WTC11 (cell line): ENCODE results near the gene STK32B. TPM values are rescaled to one million over a fixed set of nuclear protein-coding genes. Genes with fewer than 3 reads are reported as not detected.

Experiments used
- ATAC-seq: fragments of 200-7000 bp; cut with Tn5 transposase; 2 replicates; pipeline ENCODE4 v1.10.0; 2021; ENCODE audit warnings: mild to moderate bottlenecking, moderate library complexity
- CTCF ChIA-PET: fragments of 300-600 bp; sonication (Branson Sonifier 250); formaldehyde crosslinking; loops from one replicate; lab custom pipeline; 2021; ENCODE audit warnings: antibody characterized with exemption; lab: Charles Lee
- POLR2A ChIA-PET: fragments of 350-600 bp; sonication (Branson Sonifier 250); formaldehyde crosslinking; loops from one replicate; lab custom pipeline; 2021; ENCODE audit warnings: antibody characterized with exemption; lab: Charles Lee
- DNase-seq: peaks from one replicate; pipeline ENCODE4 v3.0.0; 2021; ENCODE audit warnings: low spot score
- H3K27ac Mint-ChIP-seq: 2 replicates; pipeline ENCODE4 v1.8.0; 2021; ENCODE audit warnings: mixed read lengths
- H3K27me3 Mint-ChIP-seq: 2 replicates; pipeline ENCODE4 v1.8.0; 2021; ENCODE audit warnings: low read depth, mild to moderate bottlenecking, moderate library complexity, mixed read lengths
- H3K36me3 Mint-ChIP-seq: 2 replicates; pipeline ENCODE4 v1.8.0; 2021; ENCODE audit warnings: mixed read lengths
- H3K4me1 Mint-ChIP-seq: 2 replicates; pipeline ENCODE4 v1.8.0; 2022; ENCODE audit warnings: mixed read lengths
- H3K4me3 Mint-ChIP-seq: 2 replicates; pipeline ENCODE4 v1.8.0; 2021; ENCODE audit warnings: mild to moderate bottlenecking, moderate library complexity, mixed read lengths
- H3K9me3 Mint-ChIP-seq: 2 replicates; pipeline ENCODE4 v1.8.0; 2021; ENCODE audit warnings: mixed read lengths
- AFF4 ChIP-seq: sonication (generic); formaldehyde crosslinking; IDR thresholded peaks from 2 replicates; pipeline ENCODE4 v1.8.1; 2023; ENCODE audit warnings: mild to moderate bottlenecking, missing genetic modification reagents, borderline replicate concordance
- ATF2 ChIP-seq: sonication (generic); formaldehyde crosslinking; IDR thresholded peaks from 2 replicates; pipeline ENCODE4 v1.8.1; 2022; ENCODE audit warnings: low read depth, missing genetic modification reagents, borderline replicate concordance
- CTCF ChIP-seq: fragments of 200-600 bp; IDR thresholded peaks from 2 replicates; pipeline ENCODE4 v1.8.0; 2022; ENCODE audit warnings: antibody characterized with exemption
- E2F4 ChIP-seq: sonication (generic); formaldehyde crosslinking; IDR thresholded peaks from 2 replicates; pipeline ENCODE4 v1.8.1; 2022; ENCODE audit warnings: low read depth, mild to moderate bottlenecking, moderate library complexity, missing genetic modification reagents, borderline replicate concordance
- E2F5 ChIP-seq: sonication (generic); formaldehyde crosslinking; IDR thresholded peaks from 2 replicates; pipeline ENCODE4 v1.8.1; 2022; ENCODE audit warnings: mild to moderate bottlenecking, moderate library complexity, missing genetic modification reagents
- EMX1 ChIP-seq: fragments of 250-450 bp; sonication (Bioruptor Pico); IDR thresholded peaks from 2 replicates; pipeline ENCODE4 v1.8.0; 2021; ENCODE audit warnings: mild to moderate bottlenecking
- ETV6 ChIP-seq: sonication (generic); formaldehyde crosslinking; IDR thresholded peaks from 2 replicates; pipeline ENCODE4 v1.8.1; 2022; ENCODE audit warnings: mild to moderate bottlenecking, missing genetic modification reagents
- FOXJ3 ChIP-seq: sonication (generic); formaldehyde crosslinking; IDR thresholded peaks from 2 replicates; pipeline ENCODE4 v1.9.0; 2021; ENCODE audit warnings: missing genetic modification reagents, mild to moderate bottlenecking, borderline replicate concordance
- GABPB1 ChIP-seq: sonication (generic); formaldehyde crosslinking; IDR thresholded peaks from 2 replicates; pipeline ENCODE4 v1.8.1; 2023; ENCODE audit warnings: mild to moderate bottlenecking, missing genetic modification reagents
- GRHL2 ChIP-seq: fragments of 250-450 bp; sonication (Bioruptor Pico); IDR thresholded peaks from 2 replicates; pipeline ENCODE4 v1.8.0; 2022; ENCODE audit warnings: mild to moderate bottlenecking, moderate library complexity; ENCODE audit not compliant: insufficient replicate concordance, severe bottlenecking
- GTF2I ChIP-seq: fragments of 250-450 bp; sonication (Bioruptor Pico); conservative IDR thresholded peaks from 2 replicates; pipeline ENCODE4 v1.4.0; 2021; ENCODE audit warnings: mild to moderate bottlenecking
- HMGA2 ChIP-seq: fragments of 250-450 bp; sonication (Bioruptor Pico); IDR thresholded peaks from 2 replicates; pipeline ENCODE4 v1.4.0; 2021; ENCODE audit warnings: mild to moderate bottlenecking, moderate library complexity
- MLX ChIP-seq: sonication (generic); formaldehyde crosslinking; IDR thresholded peaks from 2 replicates; pipeline ENCODE4 v1.8.1; 2023; ENCODE audit warnings: mild to moderate bottlenecking, missing genetic modification reagents, moderate library complexity
- NFYB ChIP-seq: sonication (generic); formaldehyde crosslinking; conservative IDR thresholded peaks from 2 replicates; pipeline ENCODE4 v1.8.0; 2022; ENCODE audit warnings: low read depth, missing genetic modification reagents
- NR2C2 ChIP-seq: sonication (generic); formaldehyde crosslinking; IDR thresholded peaks from 2 replicates; pipeline ENCODE4 v1.8.0; 2022; ENCODE audit warnings: mild to moderate bottlenecking, missing genetic modification reagents
- OVOL2 ChIP-seq: fragments of 250-450 bp; sonication (Bioruptor Pico); IDR thresholded peaks from 2 replicates; pipeline ENCODE4 v1.9.0; 2021; ENCODE audit warnings: mild to moderate bottlenecking, borderline replicate concordance
- RORB ChIP-seq: fragments of 250-450 bp; sonication (Bioruptor Pico); IDR thresholded peaks from 2 replicates; pipeline ENCODE4 v1.9.0; 2021; ENCODE audit warnings: mild to moderate bottlenecking
- STAT6 ChIP-seq: sonication (generic); formaldehyde crosslinking; conservative IDR thresholded peaks from 2 replicates; pipeline ENCODE4 v1.8.1; 2023; ENCODE audit warnings: mild to moderate bottlenecking, low read depth, missing genetic modification reagents, moderate library complexity
- USF1 ChIP-seq: sonication (generic); formaldehyde crosslinking; IDR thresholded peaks from 2 replicates; pipeline ENCODE4 v1.8.0; 2022; ENCODE audit warnings: mild to moderate bottlenecking, missing genetic modification reagents
- ZNF263 ChIP-seq: sonication (generic); formaldehyde crosslinking; IDR thresholded peaks from 2 replicates; pipeline ENCODE4 v1.8.1; 2022; ENCODE audit warnings: low read depth, mild to moderate bottlenecking, moderate library complexity, missing genetic modification reagents
- total RNA-seq: library from RNA; stranded (reverse); gene quantifications from 3 replicates; pipeline ENCODE4 v1.2.3, GENCODE V29; 2021

Gene STK32B
- total RNA-seq, 1 experiment from 2014 or later = 1.9 TPM

GRCh38 chr4:5364406-5364805, 313.1 kb downstream of the STK32B start:
- Mint-ChIP-seq H3K4me3 (no peak overlapping the region), H3K9me3 (no peaks in the 10 kb centered on the region), H3K36me3 (no peaks in the 10 kb centered on the region), H3K27ac (no peak overlapping the region)
- no peak for ATAC-seq
- POLR2A ChIA-PET = no interaction called here
- CTCF ChIA-PET = no interaction called here
- no peak for DNase-seq
- TF ChIP-seq ATF2 (CRISPR knock-in tag) (no peak), EMX1 (CRISPR knock-in tag) (no peak), ZNF263 (no peak), CTCF (no peak)
- TF ChIP-seq, all 79 proteins: peak for 0
- Mint-ChIP-seq H3K4me1 (peaks cover 7% of the 10 kb centered on the region), H3K27me3 (peaks cover 6% of the 10 kb centered on the region)

- POLR2A ChIA-PET = no interaction called here
- ATAC-seq (no peak), DNase-seq (no peak)
- CTCF ChIA-PET = no interaction called here
- Mint-ChIP-seq H3K27me3 (peaks cover 3% of the 10 kb centered on the region; the same call in 1 of the 2 replicates), H3K4me3 (no peak overlapping the region), H3K4me1 (peaks cover 7% of the 10 kb centered on the region), H3K9me3 (no peaks in the 10 kb centered on the region), H3K27ac (no peak overlapping the region), H3K36me3 (no peaks in the 10 kb centered on the region)
- TF ChIP-seq GABPB1 (CRISPR knock-in tag) = no peak
- TF ChIP-seq RORB (CRISPR knock-in tag) = no peak
- TF ChIP-seq MLX (CRISPR knock-in tag) = no peak
- TF ChIP-seq AFF4 (CRISPR knock-in tag) = no peak
- no peak for TF ChIP-seq ETV6 (CRISPR knock-in tag)
- no peak for TF ChIP-seq USF1
- no peak for TF ChIP-seq OVOL2
- no peak for TF ChIP-seq NFYB
- TF ChIP-seq GTF2I = no peak
- TF ChIP-seq HMGA2 = no peak
- no peak for TF ChIP-seq GRHL2 (CRISPR knock-in tag)
- TF ChIP-seq E2F4 (CRISPR knock-in tag) = no peak
- TF ChIP-seq NR2C2 (CRISPR knock-in tag) = no peak
- TF ChIP-seq E2F5 (CRISPR knock-in tag) = no peak
- TF ChIP-seq STAT6 (CRISPR knock-in tag) = no peak
- no peak for TF ChIP-seq FOXJ3 (CRISPR knock-in tag)
These were observed 314.1 kb downstream of the STK32B start for GRCh38 chr4:5365071-5366008.
